Stimulated activated naive CD4-positive, alpha-beta T cell (primary cell): ENCODE results near the gene ARHGEF28.

Experiments used
- DNase-seq, 6 experiments: peaks; one replicate each; lab custom pipeline; 2025; lab: John Stamatoyannopoulos, UW

The ARHGEF28 gene

DNA sequence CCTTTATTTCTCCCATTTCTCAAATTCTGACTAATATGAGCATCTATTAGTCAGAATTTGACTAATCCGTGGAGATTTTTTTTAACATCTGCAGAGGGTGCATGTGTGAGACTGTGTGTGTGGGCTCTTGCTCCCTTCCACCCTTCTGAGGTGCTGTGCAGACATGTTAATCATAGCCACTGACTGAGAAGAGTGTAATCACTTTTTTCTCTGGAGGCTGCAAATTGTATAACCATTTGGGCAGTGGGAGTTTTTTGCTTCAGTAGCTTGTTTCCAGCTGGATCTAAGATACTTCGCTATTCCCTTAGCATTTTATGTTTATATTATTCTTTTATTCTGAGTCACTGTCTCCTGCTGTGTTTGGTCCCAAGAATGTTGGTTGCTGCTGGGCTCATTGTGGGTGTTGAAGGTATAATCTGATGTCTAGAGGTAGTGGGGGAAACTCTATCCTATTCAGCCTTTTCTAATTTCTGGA, 66.2 kb downstream of the ARHGEF28 start:
- DNase-seq: no peak

DNA sequence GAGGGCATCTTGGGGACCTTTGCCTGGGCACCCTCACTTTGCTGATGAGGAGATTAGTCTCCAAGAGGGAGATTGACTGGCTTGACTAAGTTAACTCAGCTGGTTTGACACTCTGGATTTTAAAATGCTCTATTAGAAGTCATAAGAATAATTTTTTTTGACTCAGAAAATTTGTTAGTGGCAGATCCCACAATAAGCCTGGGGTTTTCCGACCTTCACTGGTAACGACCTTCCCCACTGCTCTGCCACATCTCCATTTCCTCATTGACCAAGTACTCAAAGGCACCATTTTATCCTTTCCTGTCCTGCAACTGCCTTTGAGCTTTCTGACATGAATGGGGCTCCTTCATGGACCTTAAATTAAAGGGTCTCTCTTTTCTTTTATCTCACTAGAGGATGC, 67.0 kb downstream of the ARHGEF28 start:
- no peak for DNase-seq

- DNase-seq: no peak
Measured at GRCh38 chr5:73693573-73694061, 67.6 kb downstream of the ARHGEF28 start.

GRCh38 chr5:73694089-73694488, 68.1 kb downstream of the ARHGEF28 start:
- DNase-seq: no peak

DNA sequence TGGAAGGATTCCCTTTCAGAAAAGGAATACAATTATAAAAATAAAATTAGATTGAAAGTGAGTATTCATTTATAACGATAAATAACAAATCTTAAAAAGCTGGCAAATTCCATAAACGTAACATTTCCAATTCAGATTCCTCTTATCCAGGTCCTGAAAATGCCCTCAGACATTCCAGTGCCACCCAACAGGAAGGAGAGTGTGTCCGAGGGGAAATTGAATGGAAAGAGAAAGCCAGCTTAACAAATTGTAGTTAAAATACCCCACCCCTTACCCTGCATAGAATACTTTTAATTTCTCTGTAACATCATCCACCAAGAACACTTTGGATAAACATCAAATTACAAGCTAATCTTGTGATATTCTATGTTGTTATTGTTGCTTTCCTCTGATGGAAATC, 72.0 kb downstream of the ARHGEF28 start:
- DNase-seq: no peak

- no peak for DNase-seq
Measured at GRCh38 chr5:73701566-73701965, 75.6 kb downstream of the ARHGEF28 start.

DNA sequence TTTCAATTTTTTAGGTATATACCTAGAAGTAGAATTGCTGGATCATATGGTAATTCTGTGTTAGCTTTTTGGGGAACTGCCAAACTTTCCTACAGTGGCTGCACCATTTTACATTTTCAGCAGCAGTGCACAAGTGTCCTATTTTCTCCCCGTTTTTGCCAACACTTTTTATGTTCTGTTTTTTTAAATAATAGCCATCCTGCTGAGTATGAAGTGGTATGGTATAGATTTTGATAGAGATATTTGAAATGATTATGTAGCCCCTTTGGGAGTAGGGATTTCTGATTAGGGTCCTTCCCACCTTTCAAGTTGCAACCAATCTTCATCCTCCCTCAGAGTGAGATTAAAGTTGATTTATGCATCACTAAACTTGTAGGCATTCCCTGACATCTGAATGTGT, 76.5 kb downstream of the ARHGEF28 start:
- DNase-seq: no peak

DNA sequence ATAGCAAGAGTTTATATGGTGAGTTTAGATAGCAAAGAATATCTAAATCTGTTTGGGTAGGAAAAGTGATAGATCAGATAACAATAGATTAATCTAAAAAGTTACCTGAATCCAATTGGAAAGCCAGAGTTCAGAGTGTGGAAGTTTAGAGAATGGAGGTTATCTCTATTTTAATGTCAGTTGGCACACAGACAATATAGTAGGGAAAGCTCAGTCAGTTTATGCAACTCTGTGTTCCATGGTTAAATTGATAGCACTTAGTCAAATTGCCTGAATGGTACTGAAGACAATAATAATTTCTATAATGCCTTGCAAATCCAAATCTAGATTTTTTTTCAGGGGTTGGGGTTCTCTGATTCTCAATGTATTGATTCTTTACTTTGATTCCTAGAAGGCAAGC, 77.0 kb downstream of the ARHGEF28 start:
- DNase-seq: no peak

- no peak for DNase-seq
Measured at GRCh38 chr5:73705364-73705763, 79.4 kb downstream of the ARHGEF28 start.

DNA sequence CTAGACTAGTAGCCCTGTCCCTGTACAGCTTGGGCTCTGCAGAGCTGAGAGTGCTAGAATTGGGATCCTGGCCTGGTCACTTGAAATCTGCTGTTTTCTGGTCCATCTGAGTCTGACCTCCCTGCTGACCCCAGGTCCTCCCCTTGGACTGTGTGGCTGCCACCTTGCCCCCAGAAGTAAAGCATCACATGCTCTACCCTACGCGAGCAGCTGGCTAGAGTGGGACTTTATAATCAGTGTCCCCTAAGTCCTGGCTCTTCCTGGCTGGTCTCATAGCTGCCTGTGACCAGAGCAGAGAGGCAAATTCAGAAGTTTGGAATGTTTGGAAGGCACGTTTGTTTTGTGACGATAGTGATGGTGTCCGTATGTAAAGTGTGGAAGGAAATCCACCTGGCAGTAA, 81.0 kb downstream of the ARHGEF28 start:
- no peak for DNase-seq

DNA sequence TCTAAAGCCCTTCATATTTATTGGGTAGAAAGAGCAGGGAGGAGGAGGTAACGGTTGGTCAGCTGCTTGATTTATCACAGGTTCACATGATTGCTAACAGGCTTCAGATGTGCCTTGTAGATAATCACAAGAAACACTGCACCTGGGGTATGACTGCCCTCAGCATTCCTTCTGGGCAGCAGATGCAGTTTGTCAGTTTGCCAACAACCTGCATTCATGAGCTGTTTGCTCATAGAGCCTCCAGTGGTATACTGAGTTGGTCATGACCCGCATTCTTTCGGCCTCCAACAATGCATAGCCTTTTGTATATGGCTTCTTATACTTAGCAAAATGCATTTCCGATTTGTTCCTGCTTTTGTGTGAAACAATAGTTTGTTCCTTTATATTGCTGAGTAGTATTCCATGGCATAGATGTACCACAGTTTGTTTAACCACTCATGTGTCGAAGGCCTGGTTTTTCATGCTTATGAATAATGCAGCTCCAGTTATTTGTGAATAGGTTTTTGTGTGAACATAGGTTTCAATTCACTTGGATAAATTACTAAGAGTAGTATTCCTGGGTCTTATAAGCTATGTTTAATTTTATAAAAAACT, 83.6 kb downstream of the ARHGEF28 start:
- DNase-seq: no peak

DNA sequence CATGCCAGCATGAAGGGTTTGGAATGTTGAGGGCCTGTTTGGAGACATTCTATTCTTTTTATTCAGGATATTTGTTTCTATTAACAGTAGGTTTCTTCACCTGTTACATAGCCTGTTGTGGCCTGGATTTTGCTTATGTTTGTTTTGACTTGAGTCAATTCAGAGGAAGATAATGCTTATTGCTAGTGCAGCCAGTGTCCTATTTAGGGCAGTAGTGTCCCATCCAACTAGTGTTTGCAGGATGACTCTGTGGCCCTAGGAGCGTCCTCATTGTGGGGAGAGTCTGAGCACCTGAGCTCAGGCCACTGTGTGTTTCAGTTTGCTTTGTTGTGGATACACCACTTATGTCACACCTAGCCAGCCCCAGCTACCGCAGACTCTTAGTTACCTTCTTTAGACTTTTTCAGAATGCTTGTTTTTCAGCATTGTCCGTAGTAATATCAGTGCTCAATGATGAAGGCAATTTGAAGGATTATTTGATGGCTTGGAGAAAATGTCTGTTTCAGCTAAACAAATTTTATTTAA, 90.3 kb downstream of the ARHGEF28 start:
- no peak for DNase-seq

DNA sequence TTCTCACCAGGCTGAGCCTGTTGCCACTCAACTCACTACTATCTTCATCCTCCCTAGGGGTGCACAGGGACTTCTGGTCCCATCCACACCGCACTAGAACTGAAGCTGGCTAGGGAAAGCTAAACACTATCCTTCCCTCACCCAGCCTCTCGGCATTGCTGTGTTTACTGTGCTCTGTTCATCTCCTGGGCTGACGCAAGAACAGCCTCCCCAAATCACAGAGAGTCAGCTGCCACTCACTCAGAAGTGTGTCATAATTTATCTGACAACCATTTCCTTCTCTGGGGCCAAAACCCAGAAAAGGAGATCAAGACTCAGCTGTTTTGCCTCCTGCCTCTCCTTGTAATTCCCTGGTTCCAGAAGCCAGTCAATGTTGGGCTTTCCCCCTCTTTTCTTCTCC, 92.8 kb downstream of the ARHGEF28 start:
- no peak for DNase-seq

GRCh38 chr5:73719632-73720031, 93.6 kb downstream of the ARHGEF28 start:
- DNase-seq: no peak

DNA sequence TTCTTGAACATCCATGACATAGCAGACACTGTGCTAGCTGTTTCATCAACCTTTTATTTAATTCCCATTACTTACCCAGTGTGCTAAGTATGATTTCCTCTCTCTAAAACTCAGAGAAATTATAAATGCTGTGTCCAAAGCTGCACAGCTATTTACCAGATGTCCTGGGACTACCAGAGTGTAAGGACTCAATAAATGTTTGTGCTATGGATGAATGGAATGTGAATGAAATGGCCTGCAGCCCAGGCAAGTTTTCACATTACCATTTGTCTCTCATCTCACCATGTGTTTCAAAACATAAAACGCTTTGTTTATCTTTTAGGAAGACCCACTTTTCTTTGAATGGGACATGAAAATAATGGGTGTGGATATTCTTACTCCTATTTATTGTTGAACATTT, 96.2 kb downstream of the ARHGEF28 start:
- DNase-seq: no peak

DNA sequence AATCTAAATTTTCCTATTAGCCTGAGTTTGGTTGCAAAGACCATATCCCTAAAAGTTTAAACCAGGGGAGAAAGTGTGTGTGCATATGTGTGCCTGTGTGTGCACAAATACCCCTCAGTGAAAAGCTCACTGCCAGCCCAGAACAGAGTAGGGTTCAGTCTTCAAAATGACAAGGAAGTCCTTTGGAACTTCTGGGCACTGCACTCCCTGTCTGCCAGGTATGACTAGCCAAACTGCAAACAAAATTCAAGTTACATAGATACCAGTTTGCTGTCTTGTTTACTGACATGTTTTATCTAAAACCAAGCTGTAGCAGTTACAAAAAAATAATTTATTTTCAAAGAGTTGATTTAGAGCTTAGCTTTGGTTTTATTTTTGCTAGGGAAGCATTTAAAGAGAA, 100.1 kb downstream of the ARHGEF28 start:
- no peak for DNase-seq

- DNase-seq: no peak
Measured at GRCh38 chr5:73726606-73727231, 100.7 kb downstream of the ARHGEF28 start.

GRCh38 chr5:73727470-73727869, 101.5 kb downstream of the ARHGEF28 start:
- DNase-seq: no peak

- no peak for DNase-seq
Measured at GRCh38 chr5:73728493-73729273, 102.7 kb downstream of the ARHGEF28 start.

DNA sequence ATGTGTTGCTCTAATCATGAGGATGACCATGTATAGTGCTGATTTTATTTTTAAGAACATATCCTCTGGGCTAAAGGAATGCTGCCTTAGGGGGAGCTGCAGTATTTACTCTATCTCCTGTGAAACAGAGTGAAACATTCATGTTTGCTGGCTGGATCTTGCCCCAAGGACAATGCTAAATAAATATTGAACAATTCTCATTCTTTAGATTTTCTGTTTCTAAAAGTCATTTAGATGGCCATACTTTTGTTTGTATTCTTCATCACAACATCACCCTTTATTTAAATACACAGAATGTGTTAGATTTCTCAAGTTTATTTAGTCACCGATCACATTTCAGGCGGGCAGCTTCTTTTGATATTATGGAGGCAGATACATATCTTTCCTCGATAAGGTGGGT, 103.3 kb downstream of the ARHGEF28 start:
- no peak for DNase-seq

DNA sequence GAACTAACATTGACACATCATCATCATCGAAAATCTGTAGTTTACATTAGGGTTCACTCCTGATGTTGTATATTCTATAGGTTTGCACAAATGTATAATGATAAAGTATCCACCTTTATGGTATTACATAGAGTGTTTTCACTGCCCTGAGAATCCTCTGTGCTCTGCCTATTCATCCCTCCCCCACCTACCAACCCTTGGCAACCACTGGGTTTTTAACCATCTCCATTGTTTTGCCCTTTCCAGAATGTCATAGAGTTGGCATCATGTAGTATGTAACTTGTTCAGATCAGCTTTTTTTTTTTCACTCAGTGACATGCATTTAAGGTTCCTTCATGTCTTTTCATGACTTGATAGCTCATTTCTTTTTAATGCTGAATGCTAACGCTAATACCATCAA, 106.0 kb downstream of the ARHGEF28 start:
- no peak for DNase-seq

DNA sequence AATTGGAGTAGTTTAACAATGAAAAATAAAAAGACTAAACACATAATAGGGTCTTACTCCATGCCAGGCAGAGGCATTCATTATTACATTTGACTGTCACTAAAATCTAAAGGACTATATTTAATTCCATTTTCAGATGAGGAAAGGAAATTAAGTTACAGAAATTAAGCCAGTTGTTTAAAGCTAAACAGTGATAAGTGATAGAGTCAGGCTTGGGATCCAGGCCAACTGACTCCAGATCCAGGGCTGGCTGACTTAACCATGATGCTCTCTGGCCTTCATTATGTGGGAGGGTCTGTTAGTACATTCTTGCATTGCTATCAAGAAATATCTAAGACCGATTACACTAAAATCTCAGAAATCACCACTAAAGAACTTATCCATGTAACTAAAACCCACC, 107.2 kb downstream of the ARHGEF28 start:
- no peak for DNase-seq
